Measurements from ENCODE around the gene FAM81B. TPM values are rescaled to one million over a fixed set of nuclear protein-coding genes. Genes with fewer than 3 reads are reported as not detected.
"Not testable (repeated sequence)": the region's sequence is repeated elsewhere in the genome, so short reads cannot be mapped to it uniquely, and the experiment has no call there.

FAM81B gene
- total RNA-seq, result not detected in 2 replicates

GRCh38 chr5:95390812-95391492 is at the start of gene FAM81B:
Gene FAM81B (plus strand): TSS chr5:95391366. CDS start chr5:95391390, 24 bp downstream.
- intact Hi-C loops (cut with micrococcal nuclease), result no loop called here

GRCh38 chr5:95341444-95341843 is 49.7 kb upstream of the FAM81B start:
- intact Hi-C loops (cut with micrococcal nuclease), result not testable (repeated sequence)

- intact Hi-C loops (cut with micrococcal nuclease), result no loop called here
These were observed 43.6 kb upstream of the FAM81B start for GRCh38 chr5:95347506-95348120.

- intact Hi-C loops (cut with micrococcal nuclease), result no loop called here
These were observed 40.5 kb upstream of the FAM81B start for GRCh38 chr5:95350631-95351030.

GRCh38 chr5:95352691-95353090 is 38.5 kb upstream of the FAM81B start:
- intact Hi-C loops (cut with micrococcal nuclease), result no loop called here

- intact Hi-C loops (cut with micrococcal nuclease), result no loop called here
These were observed 32.8 kb upstream of the FAM81B start for GRCh38 chr5:95358320-95358719.

- intact Hi-C loops (cut with micrococcal nuclease), result no loop called here
These were observed 32.3 kb upstream of the FAM81B start for GRCh38 chr5:95358848-95359247.

- intact Hi-C loops (cut with micrococcal nuclease), result not testable (repeated sequence)
These were observed 30.5 kb upstream of the FAM81B start for GRCh38 chr5:95360667-95361066.

GRCh38 chr5:95365302-95366095 is 25.7 kb upstream of the FAM81B start:
- intact Hi-C loops (cut with micrococcal nuclease), result no loop called here

- intact Hi-C loops (cut with micrococcal nuclease), result no loop called here
These were observed 21.4 kb upstream of the FAM81B start for GRCh38 chr5:95369782-95370181.

GRCh38 chr5:95374061-95374460 is 17.1 kb upstream of the FAM81B start:
- intact Hi-C loops (cut with micrococcal nuclease), result no loop called here

GRCh38 chr5:95375591-95375990 is 15.6 kb upstream of the FAM81B start:
- intact Hi-C loops (cut with micrococcal nuclease), result no loop called here

GRCh38 chr5:95379133-95379532 is 12.0 kb upstream of the FAM81B start:
- intact Hi-C loops (cut with micrococcal nuclease), result no loop called here

GRCh38 chr5:95380103-95380628 is 11.0 kb upstream of the FAM81B start:
- intact Hi-C loops (cut with micrococcal nuclease), result no loop called here

GRCh38 chr5:95382801-95383200 is 8.4 kb upstream of the FAM81B start:
- intact Hi-C loops (cut with micrococcal nuclease), result no loop called here

GRCh38 chr5:95384485-95385213 is 6.5 kb upstream of the FAM81B start:
- intact Hi-C loops (cut with micrococcal nuclease), result no loop called here

- intact Hi-C loops (cut with micrococcal nuclease), result no loop called here
These were observed 5.8 kb upstream of the FAM81B start for GRCh38 chr5:95385334-95385733.

- intact Hi-C loops (cut with micrococcal nuclease), result not testable (repeated sequence)
These were observed 799 bp downstream of the FAM81B start for GRCh38 chr5:95391965-95392364.

GRCh38 chr5:95392593-95393182 is 1.5 kb downstream of the FAM81B start:
- intact Hi-C loops (cut with micrococcal nuclease), result no loop called here

- intact Hi-C loops (cut with micrococcal nuclease), result no loop called here
These were observed 2.1 kb downstream of the FAM81B start for GRCh38 chr5:95393279-95393678.

GRCh38 chr5:95398989-95399388 is 7.8 kb downstream of the FAM81B start:
- intact Hi-C loops (cut with micrococcal nuclease), result no loop called here
